GM21526 (cell line): ENCODE results near the gene LRMDA.

Source experiments
- ATAC-seq: cut with Tn5 transposase; IDR thresholded peaks from one replicate; pipeline ENCODE4 v1.9.1; 2021; ENCODE audit warnings: moderate library complexity; ENCODE audit not compliant: unreplicated experiment, low FRiP score

The LRMDA gene

GRCh38 chr10:76327441-76327840 is 896.0 kb downstream of the LRMDA start:
- ATAC-seq: no peak

GRCh38 chr10:76328348-76328747 is 896.9 kb downstream of the LRMDA start:
- ATAC-seq: no peak

- ATAC-seq: no peak
Observed at GRCh38 chr10:76329891-76330575, 898.6 kb downstream of the LRMDA start.

- no peak for ATAC-seq
Observed at GRCh38 chr10:76331742-76332141, 900.3 kb downstream of the LRMDA start.

- ATAC-seq: no peak
Observed at GRCh38 chr10:76333326-76333725, 901.9 kb downstream of the LRMDA start.

GRCh38 chr10:76333796-76334195 is 902.4 kb downstream of the LRMDA start:
- no peak for ATAC-seq

GRCh38 chr10:76334255-76334654 is 902.8 kb downstream of the LRMDA start:
- ATAC-seq: no peak

GRCh38 chr10:76336213-76336963 is 905.0 kb downstream of the LRMDA start:
- ATAC-seq: no peak

GRCh38 chr10:76337641-76338040 is 906.2 kb downstream of the LRMDA start:
- no peak for ATAC-seq

GRCh38 chr10:76338187-76338586 is 906.8 kb downstream of the LRMDA start:
- ATAC-seq: no peak

GRCh38 chr10:76341740-76342139 is 910.3 kb downstream of the LRMDA start:
- ATAC-seq: no peak

GRCh38 chr10:76342996-76343395 is 911.6 kb downstream of the LRMDA start:
- no peak for ATAC-seq

GRCh38 chr10:76347832-76348231 is 916.4 kb downstream of the LRMDA start:
- no peak for ATAC-seq

GRCh38 chr10:76350583-76350982 is 919.2 kb downstream of the LRMDA start:
- no peak for ATAC-seq

GRCh38 chr10:76352300-76352699 is 920.9 kb downstream of the LRMDA start:
- ATAC-seq: no peak

- ATAC-seq: no peak
Observed at GRCh38 chr10:76353237-76353851, 921.9 kb downstream of the LRMDA start.

GRCh38 chr10:76354212-76354738 is 922.9 kb downstream of the LRMDA start:
- ATAC-seq: no peak

GRCh38 chr10:76354921-76355320 is 923.5 kb downstream of the LRMDA start:
- no peak for ATAC-seq

GRCh38 chr10:76356557-76356956 is 925.1 kb downstream of the LRMDA start:
- ATAC-seq: no peak

GRCh38 chr10:76357726-76358415 is 926.4 kb downstream of the LRMDA start:
- no peak for ATAC-seq
